Activated CD4-positive, CD25-positive, alpha-beta regulatory T cell (primary cell): Measurements from ENCODE around the gene HUNK.
"Not testable (repeated sequence)": the region's sequence is repeated elsewhere in the genome, so short reads cannot be mapped to it uniquely, and the experiment has no call there.

Source experiments
- DNase-seq, 4 experiments: peaks; one replicate each; lab custom pipeline; 2025; lab: John Stamatoyannopoulos, UW

HUNK gene

DNA sequence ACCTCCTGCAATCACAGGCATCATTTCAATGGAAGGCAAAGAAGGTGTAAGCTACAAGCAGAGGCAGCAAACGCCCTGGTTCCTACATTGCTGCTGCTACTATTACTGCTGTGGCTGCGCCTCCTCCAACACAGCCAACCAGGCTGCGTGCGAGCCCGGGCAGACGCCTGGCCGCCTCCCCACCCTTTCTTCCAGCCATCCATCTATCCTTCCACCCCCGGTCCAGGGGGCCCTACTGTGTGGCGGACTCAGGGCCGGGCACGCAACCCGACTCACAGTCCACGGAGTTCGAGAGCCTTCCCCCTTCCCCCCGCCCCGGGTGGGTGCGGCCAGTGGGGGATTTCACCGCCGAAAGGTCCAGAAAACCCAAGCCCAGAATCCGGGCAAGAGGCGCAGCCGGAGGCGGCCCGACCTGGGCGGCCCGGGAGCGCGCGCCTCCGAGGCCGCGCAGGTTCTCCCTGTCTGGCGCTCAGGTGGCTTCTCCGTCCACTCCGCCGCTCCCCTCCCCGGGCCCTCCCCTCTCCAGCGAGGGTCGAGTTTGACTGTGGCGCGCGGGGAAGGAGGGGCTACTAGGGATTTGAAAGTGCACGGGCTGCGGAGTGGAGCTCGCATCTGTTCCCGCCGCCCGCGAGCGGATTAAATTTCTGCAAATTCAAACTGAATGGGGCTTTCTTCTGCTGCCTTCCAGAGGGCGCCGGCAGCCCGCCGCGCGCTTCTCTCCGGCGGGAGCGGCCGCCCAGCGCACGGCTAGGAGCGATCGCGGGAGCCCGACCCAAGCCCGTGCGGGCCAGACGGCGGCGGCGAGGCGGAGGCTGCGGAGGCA is at the start of gene HUNK:
Gene HUNK, plus strand, starts transcription at position 569 of the 823 bp plus-strand sequence. CDS start 655 bp downstream, outside the sequence.
- no peak for DNase-seq

DNA sequence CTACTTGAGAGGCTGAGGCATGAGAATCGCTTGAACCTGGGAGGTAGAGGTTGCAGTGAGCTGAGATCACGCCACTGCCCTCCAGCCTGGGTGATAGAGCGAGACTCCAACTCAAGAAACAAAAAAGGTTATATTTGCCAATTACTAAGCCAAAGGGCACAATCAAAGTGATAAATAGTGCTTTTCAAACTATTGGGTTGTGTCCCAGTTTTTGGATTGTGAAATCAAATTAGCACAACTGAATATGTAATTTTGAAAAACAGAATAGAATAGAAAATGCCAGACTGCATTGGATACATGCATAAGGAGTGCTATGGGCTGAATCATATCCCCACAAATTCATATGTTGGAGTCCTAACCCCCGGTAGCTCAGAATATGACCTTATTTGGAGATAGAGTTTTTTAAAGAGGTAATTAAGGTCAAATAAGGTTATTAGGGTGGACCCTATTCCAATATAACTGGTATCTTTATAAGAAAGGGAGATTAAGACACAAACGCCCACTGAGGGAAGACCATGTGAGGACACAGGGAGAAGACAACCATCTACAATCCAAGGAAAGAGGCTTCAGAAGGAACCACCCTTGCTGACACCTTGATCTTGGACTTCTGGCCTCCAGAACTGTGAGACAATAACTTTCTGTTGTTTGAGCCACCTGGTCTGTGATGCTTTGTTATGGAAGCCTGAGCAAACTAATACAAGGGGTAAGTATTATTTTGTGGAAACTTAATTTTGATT is 42.9 kb upstream of the HUNK start:
- DNase-seq, result no peak

- no peak for DNase-seq
Measured at GRCh38 chr21:31830701-31831100, 42.1 kb upstream of the HUNK start.

- no peak for DNase-seq
Measured at GRCh38 chr21:31837041-31837440, 35.8 kb upstream of the HUNK start.

DNA sequence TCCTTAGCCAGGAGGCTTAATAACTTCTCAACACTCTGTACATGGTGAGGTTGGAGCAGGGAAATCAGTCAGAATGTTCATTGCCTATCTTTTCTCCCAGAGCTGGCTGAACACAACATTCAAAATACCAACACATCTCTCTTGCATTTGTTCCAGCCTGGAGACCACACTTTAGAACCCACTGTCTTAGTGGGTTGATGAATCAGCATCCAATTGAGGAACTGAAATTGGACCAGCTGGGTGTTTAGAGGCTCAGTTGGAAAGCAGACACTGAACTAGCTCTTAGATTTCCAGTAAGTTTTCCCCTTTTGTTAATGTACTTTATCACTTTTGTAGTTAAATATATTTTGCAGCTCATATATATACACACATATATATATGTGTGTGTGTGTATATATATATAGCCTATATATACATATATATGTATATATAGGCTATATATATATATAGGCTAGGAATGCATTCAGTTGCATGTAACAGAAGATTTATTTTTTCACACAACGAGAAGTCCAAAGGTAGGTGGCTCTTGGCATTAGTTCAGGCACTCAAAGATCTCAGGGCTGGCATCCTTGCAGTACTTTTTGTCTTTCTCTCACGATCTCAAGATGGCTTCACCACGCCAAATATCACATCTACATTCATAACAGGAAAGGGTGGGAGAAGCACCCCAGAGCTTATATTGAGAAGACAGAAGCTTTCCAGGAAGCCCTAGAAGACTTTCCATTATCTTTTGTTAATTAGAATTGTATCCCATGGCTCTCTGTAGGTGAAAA is 35.0 kb upstream of the HUNK start:
- DNase-seq, result no peak

- no peak for DNase-seq
Measured at GRCh38 chr21:31838586-31839355, 34.0 kb upstream of the HUNK start.

GRCh38 chr21:31844206-31844605 is 28.6 kb upstream of the HUNK start:
- no peak for DNase-seq

DNA sequence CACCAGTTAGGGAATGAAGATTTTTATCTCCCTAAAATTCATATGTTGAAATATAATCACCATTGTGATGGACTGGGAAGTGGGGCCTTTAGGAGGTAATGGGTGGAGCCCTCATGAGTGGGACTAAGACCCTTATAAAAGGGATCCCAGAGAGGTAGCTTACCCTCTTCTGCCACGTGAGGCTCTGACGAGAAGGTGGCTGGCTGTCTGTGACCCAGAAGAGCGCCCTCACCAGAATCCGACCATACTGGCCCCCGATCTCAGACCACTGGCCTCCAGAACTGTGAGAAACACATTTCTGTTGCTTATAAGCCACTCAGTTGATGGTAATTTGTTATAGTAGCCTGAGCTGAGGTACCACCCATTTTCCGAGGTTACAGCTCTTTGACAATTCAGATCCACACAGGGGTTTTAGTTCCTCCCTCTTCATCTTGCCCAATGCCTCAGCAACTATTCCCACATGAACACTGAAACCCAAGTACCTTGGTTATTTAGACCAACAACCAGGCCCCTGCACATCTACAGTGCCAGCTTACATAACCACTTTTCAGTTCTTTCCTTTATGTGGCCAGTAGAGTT is 27.6 kb upstream of the HUNK start:
- no peak for DNase-seq

DNA sequence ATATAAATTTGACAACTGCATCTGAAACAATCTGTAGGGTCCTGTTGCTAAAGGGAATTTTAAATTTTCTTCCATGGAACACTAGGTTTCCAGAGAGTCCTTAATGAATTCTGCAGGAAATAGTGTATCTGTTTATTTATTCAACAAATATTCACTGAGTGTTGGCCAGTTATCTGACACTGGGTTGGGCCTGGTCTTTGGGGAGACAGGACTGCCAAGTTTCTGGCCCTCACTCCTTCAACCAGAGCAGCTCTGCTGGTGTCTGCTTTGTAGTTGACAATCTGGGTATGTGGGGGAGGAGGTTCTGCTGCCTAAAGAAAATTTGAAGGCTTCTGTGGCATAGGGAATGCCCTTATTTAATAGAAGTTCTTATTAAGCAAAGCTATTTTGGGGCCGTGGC is 26.1 kb upstream of the HUNK start:
- no peak for DNase-seq

- DNase-seq, result no peak
Measured at GRCh38 chr21:31847761-31848160, 25.1 kb upstream of the HUNK start.

- no peak for DNase-seq
Measured at GRCh38 chr21:31848326-31848985, 24.4 kb upstream of the HUNK start.

- DNase-seq, result no peak
Measured at GRCh38 chr21:31850886-31851285, 21.9 kb upstream of the HUNK start.

DNA sequence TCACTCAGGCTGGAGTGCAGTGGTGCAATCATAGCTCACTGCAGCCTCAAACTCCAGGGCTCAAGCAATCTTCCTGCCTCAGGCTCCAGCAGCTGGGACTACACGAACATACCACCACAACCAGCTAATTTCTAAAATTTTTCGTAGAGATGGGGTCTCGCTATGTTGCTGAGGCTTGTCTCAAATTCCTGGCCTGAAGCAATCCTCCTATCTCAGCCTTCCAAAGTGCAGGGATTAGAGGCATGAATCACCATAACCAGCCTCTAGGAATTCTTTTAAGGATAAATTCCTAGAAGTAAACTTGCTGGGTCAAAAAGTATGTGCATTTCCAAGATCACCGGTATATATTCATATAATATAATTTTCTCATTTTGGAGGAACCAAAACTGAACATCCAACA is 17.6 kb upstream of the HUNK start:
- DNase-seq, result no peak

DNA sequence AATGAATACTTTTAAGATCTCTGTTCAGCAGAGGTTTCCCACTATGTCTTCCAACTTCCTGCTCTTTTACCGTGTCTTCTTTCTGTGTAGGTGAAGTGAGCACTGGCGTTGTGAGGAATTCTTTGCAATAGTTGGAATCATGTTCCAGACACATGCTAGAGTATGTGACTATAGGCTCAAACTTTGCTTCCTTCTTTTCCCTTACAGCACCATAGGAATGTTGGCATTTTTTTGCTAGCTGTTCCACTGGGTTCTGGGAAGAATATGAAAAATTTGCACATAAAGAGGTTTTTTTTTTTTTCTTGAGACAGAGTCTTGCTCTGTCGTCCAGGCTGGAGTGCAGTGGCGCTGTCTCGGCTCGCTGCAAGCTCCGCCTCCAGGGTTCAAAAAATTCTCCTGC is 15.7 kb upstream of the HUNK start:
- DNase-seq, result no peak

DNA sequence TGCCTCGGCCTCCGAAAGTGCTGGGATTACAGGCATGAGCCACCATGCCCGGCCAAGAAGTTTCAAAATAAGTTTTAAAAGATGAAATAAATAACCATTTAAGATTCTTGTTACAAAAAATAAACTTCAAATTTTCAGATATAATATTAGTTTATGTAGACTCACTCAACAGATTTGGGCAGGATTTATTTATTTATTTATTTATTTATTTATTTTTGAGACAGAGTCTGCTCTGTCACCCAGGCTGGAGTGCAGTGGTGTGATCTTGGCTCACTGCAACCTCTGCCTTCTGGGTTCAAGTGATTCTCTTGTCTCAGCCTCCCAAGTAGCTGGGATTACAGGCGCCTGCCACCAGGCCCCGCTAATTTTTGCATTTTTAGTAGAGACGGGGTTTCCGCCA is 15.2 kb upstream of the HUNK start:
- DNase-seq, result not testable (repeated sequence)

DNA sequence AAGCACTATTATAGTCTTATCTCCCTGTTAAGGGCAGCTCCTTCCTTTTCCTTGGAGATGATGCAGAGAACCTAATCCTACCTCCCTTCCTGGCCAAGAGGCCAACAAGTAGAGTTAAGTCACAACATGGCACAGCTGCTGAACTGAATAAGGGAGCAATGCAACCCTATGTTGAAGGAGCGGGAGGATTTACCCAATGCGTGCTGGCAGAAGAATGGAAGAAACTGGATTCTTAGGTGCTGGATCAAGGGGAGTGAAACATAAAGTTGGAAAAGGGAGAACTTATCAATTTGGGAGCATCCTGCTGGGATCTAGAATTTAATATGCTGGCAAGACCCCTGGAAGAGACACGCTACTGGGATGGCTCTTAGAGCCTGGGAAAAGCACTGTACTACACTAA is 12.0 kb upstream of the HUNK start:
- no peak for DNase-seq

DNA sequence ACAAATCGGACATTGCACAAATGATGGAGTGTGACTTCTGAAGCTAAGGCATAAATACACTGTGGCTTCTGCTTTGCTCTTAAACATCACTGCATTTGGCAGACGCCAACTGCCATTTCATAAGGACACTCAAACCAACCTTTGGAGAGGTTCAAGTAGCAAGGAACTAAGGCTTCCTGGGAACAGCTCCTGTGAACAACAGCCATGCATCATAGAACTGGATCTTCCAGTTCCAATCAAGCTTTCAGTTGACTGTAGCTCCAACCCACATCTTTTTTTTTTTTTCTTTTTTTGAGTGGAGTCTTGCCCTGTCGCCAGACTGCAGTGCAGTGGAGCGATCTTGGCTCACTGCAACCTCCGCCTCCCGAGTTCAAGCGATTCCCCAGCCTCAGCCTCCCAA is 10.7 kb upstream of the HUNK start:
- no peak for DNase-seq

- DNase-seq, result no peak
Measured at GRCh38 chr21:31865429-31865970, 7.3 kb upstream of the HUNK start.

- DNase-seq, result peak; percentile 13 to 49 (median 32)
Measured at GRCh38 chr21:31866077-31866511, 6.7 kb upstream of the HUNK start.

DNA sequence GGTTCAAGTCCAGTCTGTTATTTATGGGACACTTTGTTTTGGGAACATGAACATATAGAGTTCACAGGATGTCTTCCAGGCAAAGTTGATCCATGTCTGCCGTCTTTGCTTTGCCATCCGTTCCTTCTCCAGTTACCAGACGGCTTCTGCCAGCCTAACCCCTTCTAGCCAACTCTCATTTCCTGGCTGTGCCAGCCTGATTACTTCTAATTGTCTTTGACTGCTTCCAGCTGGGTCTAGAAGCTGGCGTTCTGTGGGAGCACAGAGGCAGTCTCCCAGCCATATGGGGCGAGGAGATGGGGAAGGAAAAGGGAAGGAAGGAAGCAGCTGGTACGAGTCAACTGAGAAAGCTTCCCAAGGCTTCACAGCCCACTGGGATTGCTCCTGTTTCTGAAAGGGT is 3.1 kb upstream of the HUNK start:
- no peak for DNase-seq
